HepG2 (cell line): ENCODE data around the gene DSG4. TPM values are rescaled to one million over a fixed set of nuclear protein-coding genes. Genes with fewer than 3 reads are reported as not detected.

Experiments
- ATAC-seq: fragments of 200-7000 bp; cut with Tn5 transposase; 3 replicates; pipeline ENCODE4 v1.9.1; 2020; ENCODE audit warnings: mild to moderate bottlenecking, moderate library complexity
- BruUV-seq: library from RNA; stranded (reverse); fragments of 400-500 nt; replicated peaks from 2 replicates; lab custom pipeline; 2021; lab: Mats Ljungman, UMichigan
- CTCF ChIA-PET: fragments of 300-600 bp; formaldehyde crosslinking; extraction: SDS; loops from one replicate; lab custom pipeline; 2021; ENCODE audit warnings: low total read pairs, inconsistent platforms, low intra/inter-chr PET ratio; lab: Yijun Ruan, JAX
- POLR2A ChIA-PET: fragments of 350-600 bp; sonication (Branson Sonifier 250); formaldehyde crosslinking; loops from one replicate; lab custom pipeline; 2020; ENCODE audit warnings: antibody characterized with exemption, inconsistent platforms; lab: Yijun Ruan, JAX
- DNase-seq: peaks from one replicate; pipeline ENCODE4 v3.0.0-alpha.2; 2015; ENCODE audit warnings: low spot score
- FAIRE-seq: peaks from 3 replicates; lab custom pipeline; 2011; peaks lifted over from hg19 to GRCh38; lab: Jason Lieb, UNC
- H2AFZ ChIP-seq: one replicate; pipeline ENCODE4 v1.6.1; 2011; ENCODE audit warnings: low read length, inconsistent platforms
- H3K27ac ChIP-seq: fragments of 300-600 bp; 3 replicates; pipeline ENCODE4 v1.8.0; 2011; ENCODE audit warnings: mixed run types, mild to moderate bottlenecking, mixed read lengths, low read length, inconsistent platforms; ENCODE audit not compliant: insufficient read depth; ENCODE audit errors: extremely low read length
- H3K27me3 ChIP-seq, 2 experiments: fragments of 200-600 bp in 1 of 2; 2 replicates in 1 of 2; 3 replicates in 1 of 2; pipeline versions ENCODE4 v1.6.0 to v1.8.0; 2011; ENCODE audit warnings: low read length in 2 of 2, mild to moderate bottlenecking in 2 of 2, moderate library complexity in 2 of 2, inconsistent platforms in 1 of 2; ENCODE audit not compliant: insufficient read depth in 2 of 2, control insufficient read depth in 1 of 2
- H3K36me3 ChIP-seq, 2 experiments: fragments of 200-600 bp in 1 of 2; replicated peaks in 1 of 2; 2 replicates in 1 of 2; 3 replicates in 1 of 2; pipeline versions ENCODE4 v1.5.1 to v1.8.0; 2011; ENCODE audit warnings: low read length in 2 of 2, inconsistent platforms in 1 of 2; ENCODE audit not compliant: insufficient read depth in 2 of 2, control insufficient read depth in 1 of 2
- H3K4me1 ChIP-seq: 2 replicates; pipeline ENCODE4 v1.5.1; 2012; ENCODE audit warnings: low read length, inconsistent platforms; ENCODE audit not compliant: insufficient read depth
- H3K4me2 ChIP-seq: 2 replicates; pipeline ENCODE4 v1.6.0; 2011; ENCODE audit warnings: low read depth, low read length, inconsistent platforms
- H3K4me3 ChIP-seq, 3 experiments: fragments of 200-600 bp in 1 of 3; sonication (generic), shearing (Covaris generic) in 1 of 3; replicated peaks in 1 of 3; 2 replicates each; pipeline ENCODE4 v1.5.1; 2011 to 2016; ENCODE audit warnings: low read length in 3 of 3, inconsistent platforms in 2 of 3, low read depth in 2 of 3, mild to moderate bottlenecking in 2 of 3, control low read depth in 1 of 3, mixed read lengths in 1 of 3; ENCODE audit not compliant: insufficient read depth in 1 of 3
- H3K79me2 ChIP-seq: one replicate; pipeline ENCODE4 v1.6.1; 2011; ENCODE audit warnings: low read length, inconsistent platforms; ENCODE audit not compliant: insufficient read depth
- H3K9ac ChIP-seq: 2 replicates; pipeline ENCODE4 v1.6.0; 2011; ENCODE audit warnings: mild to moderate bottlenecking, low read depth, low read length, inconsistent platforms; ENCODE audit not compliant: insufficient read depth
- H3K9me3 ChIP-seq: 2 replicates; pipeline ENCODE4 v1.5.1; 2012; ENCODE audit warnings: mild to moderate bottlenecking, low read length
- H4K20me1 ChIP-seq: 2 replicates; pipeline ENCODE4 v1.6.0; 2011; ENCODE audit warnings: inconsistent platforms, mild to moderate bottlenecking, low read length, moderate library complexity; ENCODE audit not compliant: insufficient read depth
- CCAR2 ChIP-seq: fragments of 200-400 bp; formaldehyde crosslinking; optimal IDR thresholded peaks from 2 replicates; pipeline ENCODE3; 2018; ENCODE audit warnings: low read depth, mild to moderate bottlenecking, low read length, moderate library complexity
- EEA1 ChIP-seq: sonication (generic); formaldehyde crosslinking; IDR thresholded peaks from 2 replicates; pipeline ENCODE4 v1.5.1; 2020; ENCODE audit warnings: mild to moderate bottlenecking, missing genetic modification reagents, borderline replicate concordance
- MATR3 ChIP-seq: sonication (generic); formaldehyde crosslinking; IDR thresholded peaks from 2 replicates; pipeline ENCODE4 v1.4.0; 2020; ENCODE audit warnings: missing genetic modification reagents
- NR3C1 ChIP-seq: sonication (generic); formaldehyde crosslinking; IDR thresholded peaks from 2 replicates; pipeline ENCODE4 v1.4.0; 2020; ENCODE audit warnings: missing genetic modification reagents
- PITX1 ChIP-seq: sonication (generic); formaldehyde crosslinking; IDR thresholded peaks from 2 replicates; pipeline ENCODE4 v1.5.1; 2020; ENCODE audit warnings: mild to moderate bottlenecking, missing genetic modification reagents
- PPARG ChIP-seq: conservative IDR thresholded peaks from 2 replicates; pipeline ENCODE4 v1.6.1; 2016; ENCODE audit warnings: missing biosample characterization, missing genetic modification reagents
- SCMH1 ChIP-seq: sonication (generic); formaldehyde crosslinking; IDR thresholded peaks from 2 replicates; pipeline ENCODE4 v1.9.0; 2021; ENCODE audit warnings: missing genetic modification reagents, mild to moderate bottlenecking, borderline replicate concordance
- TAF15 ChIP-seq: fragments of 200-400 bp; formaldehyde crosslinking; IDR thresholded peaks from one replicate; pipeline ENCODE4 v1.6.1; 2018; ENCODE audit warnings: mild to moderate bottlenecking, low read depth, low read length; ENCODE audit not compliant: poor library complexity, severe bottlenecking
- TEAD2 ChIP-seq: sonication (generic); formaldehyde crosslinking; IDR thresholded peaks from 2 replicates; pipeline ENCODE4 v1.9.0; 2021; ENCODE audit warnings: missing genetic modification reagents
- ZKSCAN8 ChIP-seq: IDR thresholded peaks from 2 replicates; pipeline ENCODE4 v1.6.1; 2016; ENCODE audit warnings: borderline replicate concordance, missing genetic modification reagents, missing compliant biosample characterization
- ZNF282 ChIP-seq: fragments of 450-650 bp; IDR thresholded peaks from 2 replicates; pipeline ENCODE4 v1.6.1; 2018; ENCODE audit not compliant: partially characterized antibody
- ZNF431 ChIP-seq: sonication (generic); formaldehyde crosslinking; IDR thresholded peaks from 2 replicates; pipeline ENCODE4 v1.9.0; 2022; ENCODE audit warnings: missing genetic modification reagents, low read depth, mild to moderate bottlenecking, borderline replicate concordance
- ZNF446 ChIP-seq: sonication (generic); formaldehyde crosslinking; IDR thresholded peaks from 2 replicates; pipeline ENCODE4 v1.5.0; 2020; ENCODE audit warnings: mild to moderate bottlenecking, missing genetic modification reagents
- ZNF556 ChIP-seq: sonication (generic); formaldehyde crosslinking; IDR thresholded peaks from 2 replicates; pipeline ENCODE4 v1.4.0; 2020; ENCODE audit warnings: mild to moderate bottlenecking, missing genetic modification reagents, borderline replicate concordance
- ZNF746 ChIP-seq: sonication (generic); formaldehyde crosslinking; IDR thresholded peaks from 2 replicates; pipeline ENCODE4 v1.8.0; 2022; ENCODE audit warnings: mild to moderate bottlenecking, missing genetic modification reagents
- ZSCAN29 ChIP-seq: sonication (generic); formaldehyde crosslinking; conservative IDR thresholded peaks from 2 replicates; pipeline ENCODE4 v1.4.0; 2020; ENCODE audit warnings: mild to moderate bottlenecking, missing genetic modification reagents
- in situ Hi-C: cut with HindIII; loops from 2 replicates; pipeline ENCODE4 v1.10.0; 2017; ENCODE audit warnings: low pct_unique_long_range_greater_than_20kb; ENCODE audit not compliant: extremely low pct_ligation_motif_present
- intact Hi-C: fragments of 100-400 bp; cut with micrococcal nuclease; formaldehyde crosslinking; loops from one replicate; pipeline ENCODE4 v1.10.0; 2022; ENCODE audit not compliant: unreplicated experiment
- polyA plus RNA-seq, 8 experiments: library from polyadenylated mRNA; depleted of rRNA in 3 of 8; stranded (reverse) in 7 of 8; unstranded in 1 of 8; fragments of >200 nt; fragmentation: Illumina TruSeq in 4 of 8; extraction: Trizol in 4 of 8; gene quantifications; 2 replicates each; pipeline versions ENCODE4 v1.2.1 to v1.2.3, GENCODE V29; 2011 to 2016; ENCODE audit warnings: low read depth in 4 of 8, missing spikeins in 1 of 8, mixed read lengths in 1 of 8; ENCODE audit not compliant: insufficient read depth in 1 of 8
- total RNA-seq, 5 experiments: library from RNA; depleted of rRNA; stranded (reverse); fragments of >200 nt; fragmentation: Illumina TruSeq; extraction: Trizol; gene quantifications; 2 replicates each; pipeline ENCODE4 v1.2.3, GENCODE V29; 2016; ENCODE audit warnings: low read depth in 1 of 5
- TF ChIP-seq, protein P1 (sequence below): sonication (generic); formaldehyde crosslinking; IDR thresholded peaks from 2 replicates; pipeline ENCODE4 v1.8.0; 2022; ENCODE audit warnings: missing genetic modification reagents, mild to moderate bottlenecking, inconsistent platforms, borderline replicate concordance
- TF ChIP-seq, protein P2 (sequence below): sonication (generic); IDR thresholded peaks from 2 replicates; pipeline ENCODE4 v1.6.1; 2016; ENCODE audit warnings: low read depth, borderline replicate concordance
- TF ChIP-seq, protein P3 (sequence below): sonication (generic); formaldehyde crosslinking; IDR thresholded peaks from 2 replicates; pipeline ENCODE4 v1.5.0; 2020; ENCODE audit warnings: mild to moderate bottlenecking, missing genetic modification reagents
- TF ChIP-seq, protein P4 (sequence below): IDR thresholded peaks from 2 replicates; pipeline ENCODE4 v1.6.1; 2016

Gene DSG4
- total and polyA plus RNA-seq, 2 of the 13 experiments (the other 11 are each of a cell fraction or from before 2014, with no cell fraction given): 0.07 TPM; not detected in 1

DNA sequence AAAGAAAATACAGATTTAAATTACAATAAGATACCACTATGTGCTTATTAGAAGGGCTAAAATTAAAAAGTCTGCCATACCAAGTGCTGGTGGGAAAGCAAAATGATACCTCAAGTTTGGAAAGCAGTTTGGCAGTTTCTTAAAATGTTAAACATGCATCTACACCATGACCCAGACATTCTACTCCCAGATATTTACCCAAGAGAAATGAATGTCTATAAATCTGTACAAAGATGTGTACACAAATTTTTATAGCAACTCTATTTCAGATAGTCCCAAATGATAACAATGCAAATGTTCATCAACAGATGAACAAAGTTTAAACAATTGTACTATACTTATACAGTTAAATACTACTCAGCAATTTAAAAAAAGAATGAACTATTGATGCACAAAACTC, 7.1 kb upstream of the DSG4 start:
- H3K4me2 ChIP-seq: no peak overlapping the region
- DNase-seq: no peak
- H3K4me3 ChIP-seq: no peak overlapping the region
- ATAC-seq: no peak
- no peaks in the 10 kb centered on the region for H3K36me3 ChIP-seq
- no peak for TF ChIP-seq ZNF446
- TF ChIP-seq TAF15: no peak
- TF ChIP-seq, protein P1, sequence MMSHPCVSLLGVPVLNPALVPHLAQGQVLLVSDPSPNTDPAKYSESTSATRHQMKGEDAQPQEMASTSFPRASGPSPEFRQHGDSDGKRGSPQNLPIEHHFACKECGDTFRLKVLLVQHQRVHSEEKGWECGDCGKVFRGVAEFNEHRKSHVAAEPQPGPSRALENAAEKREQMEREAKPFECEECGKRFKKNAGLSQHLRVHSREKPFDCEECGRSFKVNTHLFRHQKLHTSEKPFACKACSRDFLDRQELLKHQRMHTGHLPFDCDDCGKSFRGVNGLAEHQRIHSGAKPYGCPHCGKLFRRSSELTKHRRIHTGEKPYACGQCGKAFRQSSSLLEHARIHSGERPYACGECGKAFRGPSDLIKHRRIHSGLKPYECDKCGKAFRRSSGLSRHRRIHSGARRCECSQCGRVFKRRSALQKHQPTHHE (CRISPR knock-in tag): no peak
- no peak for TF ChIP-seq EEA1
- TF ChIP-seq, protein P2, sequence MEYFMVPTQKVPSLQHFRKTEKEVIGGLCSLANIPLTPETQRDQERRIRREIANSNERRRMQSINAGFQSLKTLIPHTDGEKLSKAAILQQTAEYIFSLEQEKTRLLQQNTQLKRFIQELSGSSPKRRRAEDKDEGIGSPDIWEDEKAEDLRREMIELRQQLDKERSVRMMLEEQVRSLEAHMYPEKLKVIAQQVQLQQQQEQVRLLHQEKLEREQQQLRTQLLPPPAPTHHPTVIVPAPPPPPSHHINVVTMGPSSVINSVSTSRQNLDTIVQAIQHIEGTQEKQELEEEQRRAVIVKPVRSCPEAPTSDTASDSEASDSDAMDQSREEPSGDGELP: no peak
- no peak for TF ChIP-seq ZNF431
- TF ChIP-seq MATR3 (CRISPR knock-in tag): no peak
- TF ChIP-seq, protein P3, sequence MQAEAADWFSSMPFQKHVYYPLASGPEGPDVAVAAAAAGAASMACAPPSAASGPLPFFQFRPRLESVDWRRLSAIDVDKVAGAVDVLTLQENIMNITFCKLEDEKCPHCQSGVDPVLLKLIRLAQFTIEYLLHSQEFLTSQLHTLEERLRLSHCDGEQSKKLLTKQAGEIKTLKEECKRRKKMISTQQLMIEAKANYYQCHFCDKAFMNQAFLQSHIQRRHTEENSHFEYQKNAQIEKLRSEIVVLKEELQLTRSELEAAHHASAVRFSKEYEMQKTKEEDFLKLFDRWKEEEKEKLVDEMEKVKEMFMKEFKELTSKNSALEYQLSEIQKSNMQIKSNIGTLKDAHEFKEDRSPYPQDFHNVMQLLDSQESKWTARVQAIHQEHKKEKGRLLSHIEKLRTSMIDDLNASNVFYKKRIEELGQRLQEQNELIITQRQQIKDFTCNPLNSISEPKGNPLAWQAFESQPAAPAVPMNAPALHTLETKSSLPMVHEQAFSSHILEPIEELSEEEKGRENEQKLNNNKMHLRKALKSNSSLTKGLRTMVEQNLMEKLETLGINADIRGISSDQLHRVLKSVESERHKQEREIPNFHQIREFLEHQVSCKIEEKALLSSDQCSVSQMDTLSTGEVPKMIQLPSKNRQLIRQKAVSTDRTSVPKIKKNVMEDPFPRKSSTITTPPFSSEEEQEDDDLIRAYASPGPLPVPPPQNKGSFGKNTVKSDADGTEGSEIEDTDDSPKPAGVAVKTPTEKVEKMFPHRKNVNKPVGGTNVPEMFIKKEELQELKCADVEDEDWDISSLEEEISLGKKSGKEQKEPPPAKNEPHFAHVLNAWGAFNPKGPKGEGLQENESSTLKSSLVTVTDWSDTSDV (CRISPR knock-in tag): no peak
- no peak for TF ChIP-seq ZNF746 (CRISPR knock-in tag)
- TF ChIP-seq SCMH1: no peak
- TF ChIP-seq PPARG (CRISPR knock-in tag): no peak
- no peak for TF ChIP-seq ZSCAN29 (CRISPR knock-in tag)
- no peak for TF ChIP-seq ZNF282
- TF ChIP-seq TEAD2: no peak
- TF ChIP-seq CCAR2: no peak
- TF ChIP-seq PITX1 (CRISPR knock-in tag): no peak
- no peak for TF ChIP-seq NR3C1 (CRISPR knock-in tag)
- no peak for TF ChIP-seq ZNF556 (CRISPR knock-in tag)
- TF ChIP-seq, protein P4, sequence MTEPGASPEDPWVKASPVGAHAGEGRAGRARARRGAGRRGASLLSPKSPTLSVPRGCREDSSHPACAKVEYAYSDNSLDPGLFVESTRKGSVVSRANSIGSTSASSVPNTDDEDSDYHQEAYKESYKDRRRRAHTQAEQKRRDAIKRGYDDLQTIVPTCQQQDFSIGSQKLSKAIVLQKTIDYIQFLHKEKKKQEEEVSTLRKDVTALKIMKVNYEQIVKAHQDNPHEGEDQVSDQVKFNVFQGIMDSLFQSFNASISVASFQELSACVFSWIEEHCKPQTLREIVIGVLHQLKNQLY (CRISPR knock-in tag): no peak
- TF ChIP-seq ZKSCAN8 (CRISPR knock-in tag): no peak
- in situ Hi-C loops (no loop called here), intact Hi-C loops (no loop called here)
- H3K9ac ChIP-seq: no peak overlapping the region
- H2AFZ ChIP-seq: no peak overlapping the region
- no TSS peak for BruUV-seq
- H3K4me1 ChIP-seq: peaks cover 27% of the 10 kb centered on the region
- H4K20me1 ChIP-seq: no peaks in the 10 kb centered on the region
- H3K79me2 ChIP-seq: no peaks in the 10 kb centered on the region
- FAIRE-seq: no peak
- H3K27ac ChIP-seq: no peak overlapping the region
- POLR2A ChIA-PET: no interaction called here
- H3K27me3 ChIP-seq: no peaks in the 10 kb centered on the region
- no peaks in the 10 kb centered on the region for H3K9me3 ChIP-seq
- CTCF ChIA-PET: no interaction called here
